ENCODE measurements around the gene COL17A1.

Gene COL17A1

DNA sequence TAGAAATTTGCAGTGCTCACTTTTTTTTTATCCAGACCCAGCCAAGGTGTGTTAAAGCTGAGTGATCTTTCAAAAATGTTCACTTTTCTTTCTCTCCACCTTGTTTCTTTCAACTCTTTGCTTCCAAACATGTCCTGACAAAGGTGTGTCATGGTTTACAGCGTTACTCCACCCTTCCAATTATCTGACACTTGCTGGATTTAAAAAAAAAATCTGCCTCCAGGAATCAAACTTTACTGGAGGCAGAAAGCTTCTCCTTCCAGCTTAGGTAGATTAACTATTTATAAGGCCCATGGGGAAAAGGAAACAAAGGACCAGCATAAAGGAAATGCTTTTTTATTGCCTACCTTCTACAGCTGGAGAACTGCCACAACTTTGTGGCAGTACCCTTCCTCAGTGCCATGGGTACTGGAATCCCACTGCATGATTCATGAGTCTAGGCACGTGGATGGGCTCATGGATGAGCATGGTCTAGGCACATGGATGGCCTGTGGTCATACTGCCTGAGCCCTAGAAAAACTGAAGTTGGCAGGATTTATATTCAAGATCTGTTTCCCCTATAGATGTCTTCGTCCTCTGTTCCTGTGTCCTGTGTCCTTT, at the start of gene COL17A1:
Gene COL17A1 (minus strand): TSS at position 80 of the 600 bp plus-strand sequence. CDS start 5,207 bp downstream, outside the sequence.
- no peak for DNase-seq (ENCODE audit: low read depth)

DNA sequence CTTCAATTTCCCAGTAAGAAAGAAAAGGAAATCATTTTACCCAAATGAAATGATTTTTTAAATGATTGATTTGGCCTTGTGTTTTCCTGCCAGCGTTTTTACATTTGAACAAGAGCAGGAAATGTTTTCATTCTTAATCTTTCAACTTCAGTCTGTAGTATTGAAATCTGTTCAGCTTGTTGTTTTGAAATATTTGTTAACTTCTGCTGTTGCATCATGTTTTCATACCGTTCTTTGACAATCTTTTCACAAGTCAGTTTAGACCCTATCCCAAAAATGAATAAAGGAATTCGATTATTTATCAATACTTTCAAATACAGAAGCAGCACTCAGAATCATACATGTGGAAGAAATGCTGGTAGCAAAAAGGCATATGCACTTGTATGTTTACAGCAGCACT, 44.4 kb upstream of the COL17A1 start:
- no peak for DNase-seq (ENCODE audit: low read depth)

DNA sequence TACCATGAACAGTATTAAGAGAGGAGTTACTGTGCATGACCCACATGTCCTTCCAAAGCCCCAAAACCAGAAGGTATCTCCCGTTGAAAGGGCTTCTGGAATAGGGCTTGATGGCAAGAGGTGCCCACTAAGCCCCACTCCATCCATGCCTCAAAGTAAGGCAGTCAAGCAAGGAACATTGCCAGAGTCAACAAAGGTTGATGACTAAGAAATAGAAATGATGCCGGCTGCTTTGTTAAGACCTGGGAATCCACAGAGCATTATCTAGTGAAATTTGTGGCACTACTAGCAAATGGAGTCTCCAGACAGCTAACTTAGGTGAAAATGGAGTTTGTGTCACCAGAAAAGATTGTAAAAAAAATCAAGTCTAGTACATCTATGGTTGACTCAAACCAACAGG, 42.5 kb upstream of the COL17A1 start:
- no peak for DNase-seq (ENCODE audit: low read depth)

DNA sequence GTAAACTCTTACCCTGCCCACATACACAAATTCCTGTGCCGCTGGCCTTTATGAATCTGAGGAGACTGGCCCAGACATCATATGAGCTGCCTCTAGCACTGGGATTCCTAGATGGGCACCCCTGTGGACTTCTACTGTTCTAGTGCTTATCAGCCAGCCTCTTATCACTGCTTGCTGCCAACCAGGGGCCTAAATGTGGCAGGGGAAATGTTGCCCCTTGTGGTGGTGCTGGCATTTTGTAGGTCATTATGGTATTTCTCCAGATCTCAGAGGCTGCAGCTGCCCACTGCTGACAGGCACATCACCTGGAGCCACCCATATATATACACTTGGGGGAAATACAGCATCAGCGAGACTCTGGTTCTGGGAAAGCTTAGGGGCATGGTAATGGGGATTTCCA, 41.7 kb upstream of the COL17A1 start:
- no peak for DNase-seq (ENCODE audit: low read depth)

DNA sequence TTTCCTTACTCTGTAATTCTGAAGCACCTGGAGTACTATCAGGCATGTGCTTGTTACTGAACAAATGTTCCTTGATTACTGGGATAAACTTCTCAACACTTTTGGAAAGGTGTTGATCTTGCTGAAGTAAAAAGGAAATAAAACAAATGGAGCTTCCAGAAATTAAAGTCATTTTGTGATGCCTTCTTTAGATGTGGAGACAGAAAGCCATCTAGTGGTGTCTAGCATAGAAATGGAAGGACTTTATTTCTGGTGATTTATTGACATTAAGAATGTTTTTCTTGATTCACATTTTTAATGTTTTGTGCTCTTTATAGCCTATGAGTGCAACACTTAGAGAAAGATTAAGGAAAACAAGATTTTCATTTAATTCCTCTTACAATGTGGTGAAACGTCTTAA, 37.7 kb upstream of the COL17A1 start:
- DNase-seq (ENCODE audit: low read depth): no peak

DNA sequence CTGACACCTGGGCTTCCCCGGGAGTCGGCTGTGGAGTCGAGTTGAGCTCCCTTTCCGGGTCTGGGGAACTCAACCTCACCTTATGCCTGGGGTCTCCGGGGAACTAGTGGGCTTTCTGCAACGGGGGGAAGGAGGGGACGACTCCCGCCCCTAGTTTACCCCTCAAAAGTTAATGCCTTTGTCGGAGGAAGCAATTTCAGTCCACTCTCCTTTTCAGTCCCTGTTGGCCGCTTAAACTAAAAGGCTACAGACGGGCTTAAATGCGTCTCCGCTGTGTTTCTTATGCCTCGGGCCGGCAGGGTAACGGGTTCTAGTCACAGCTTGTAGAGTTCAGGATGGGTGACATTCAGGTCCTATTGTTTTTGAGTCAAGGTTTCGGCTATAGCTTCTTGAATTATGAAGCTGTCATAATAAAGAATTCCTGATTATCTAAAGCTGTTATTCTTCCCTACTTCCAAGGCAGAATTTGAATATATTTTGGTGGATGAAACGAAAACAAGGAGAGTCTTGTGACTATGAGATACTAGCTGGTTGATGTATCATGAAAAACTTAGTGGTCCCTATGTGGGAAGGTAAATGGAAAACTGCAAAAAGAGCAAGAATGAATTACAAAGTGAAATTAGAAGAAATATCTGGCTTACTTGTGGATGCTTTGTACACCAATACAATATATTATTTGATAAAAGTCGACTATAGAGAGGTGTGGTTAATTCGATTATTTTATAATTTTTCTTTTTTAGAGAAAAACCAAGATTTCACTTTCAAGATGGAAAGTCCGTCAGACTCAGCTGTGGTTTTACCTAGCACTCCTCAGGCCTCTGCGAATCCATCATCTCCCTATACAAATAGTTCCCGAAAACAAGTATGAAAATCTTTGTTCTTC, 36.8 kb upstream of the COL17A1 start:
- no peak for DNase-seq (ENCODE audit: low read depth)

DNA sequence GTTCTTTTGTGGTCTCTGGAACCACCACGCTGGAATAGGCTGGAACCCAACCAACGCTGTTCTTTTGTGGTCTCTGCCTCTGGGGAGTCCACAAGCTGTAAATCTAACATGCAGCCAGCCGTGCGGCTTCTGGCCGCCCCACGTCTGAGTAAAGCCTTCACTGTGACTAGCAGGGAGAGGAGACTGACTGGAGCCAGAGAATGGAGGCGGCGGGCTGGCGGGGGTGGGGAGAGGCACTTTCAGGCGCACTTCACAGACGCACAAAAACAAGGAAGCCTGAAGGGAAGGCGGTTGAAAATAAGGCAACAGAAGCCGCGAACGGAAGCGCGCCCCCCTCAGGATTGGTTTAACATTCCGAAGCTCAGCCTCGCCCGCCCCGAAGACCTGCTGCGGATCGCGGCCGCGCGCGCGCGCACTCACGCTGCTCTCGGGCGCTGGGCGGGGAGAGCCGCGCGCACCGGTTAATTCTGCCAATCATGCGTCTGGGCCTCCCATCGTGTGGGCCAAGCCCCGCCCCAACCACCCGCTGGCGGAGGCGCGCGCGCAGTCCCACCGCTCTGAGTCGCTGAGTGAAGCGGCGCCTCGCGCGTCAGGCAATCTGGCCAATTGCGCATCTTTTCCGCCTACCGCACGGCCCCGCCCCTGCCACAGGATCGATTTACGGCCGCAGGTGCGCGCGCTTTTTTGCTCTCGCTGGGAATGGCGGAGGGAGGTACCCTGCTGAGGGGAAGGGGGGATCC, 36.0 kb upstream of the COL17A1 start, which contains the start of gene SFR1:
Gene SFR1 (plus strand): TSS at position 687 of the 740 bp plus-strand sequence. CDS start 13 bp downstream, at position 700.
- DNase-seq (ENCODE audit: low read depth): peak; percentile 80

DNA sequence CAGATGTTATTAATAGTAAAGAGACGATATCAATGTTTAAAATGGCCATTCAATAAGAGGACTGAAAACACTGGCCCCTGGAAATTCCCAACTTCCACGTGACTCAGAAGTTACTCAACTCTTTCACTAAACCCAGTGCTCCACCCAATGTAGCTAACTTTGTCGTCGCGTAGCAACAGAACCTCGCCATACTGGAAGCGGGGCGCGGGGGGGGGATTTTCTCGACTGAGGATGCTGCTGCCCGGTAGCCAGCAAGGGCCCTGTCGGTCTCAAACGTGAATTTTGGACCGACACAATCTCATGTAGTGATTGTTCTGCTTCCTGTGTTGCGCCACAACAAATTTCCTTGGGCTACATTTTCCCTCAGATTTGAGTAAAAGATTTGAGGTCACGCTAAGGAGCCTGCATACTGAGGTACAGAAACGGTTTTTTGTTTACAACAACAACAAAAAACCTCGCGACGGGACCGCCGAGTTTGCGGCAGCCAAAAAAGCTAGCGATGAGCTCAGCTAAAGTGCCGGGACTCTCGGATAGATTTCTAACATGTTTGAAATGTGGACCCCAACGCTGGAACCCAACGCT, 35.3 kb upstream of the COL17A1 start:
- DNase-seq (ENCODE audit: low read depth): no peak

DNA sequence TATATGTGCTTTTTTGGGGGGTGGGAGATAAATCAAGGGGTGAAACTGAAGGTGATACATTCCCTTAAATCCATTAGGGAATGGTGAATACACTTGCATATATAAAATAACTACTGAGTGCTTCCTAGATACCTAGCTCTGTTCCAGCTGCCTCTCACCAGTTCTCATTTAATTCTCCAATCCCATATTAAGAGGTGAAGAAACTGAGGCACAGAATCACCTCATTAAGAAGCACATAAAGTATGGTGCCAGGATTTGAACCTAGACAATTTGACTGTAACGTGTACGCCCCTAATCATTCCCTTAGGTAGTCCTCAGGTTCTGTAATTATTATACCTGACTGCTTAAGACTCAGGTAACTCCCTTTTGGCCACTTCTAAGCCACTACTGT, 34.8 kb upstream of the COL17A1 start:
- no peak for DNase-seq (ENCODE audit: low read depth)

DNA sequence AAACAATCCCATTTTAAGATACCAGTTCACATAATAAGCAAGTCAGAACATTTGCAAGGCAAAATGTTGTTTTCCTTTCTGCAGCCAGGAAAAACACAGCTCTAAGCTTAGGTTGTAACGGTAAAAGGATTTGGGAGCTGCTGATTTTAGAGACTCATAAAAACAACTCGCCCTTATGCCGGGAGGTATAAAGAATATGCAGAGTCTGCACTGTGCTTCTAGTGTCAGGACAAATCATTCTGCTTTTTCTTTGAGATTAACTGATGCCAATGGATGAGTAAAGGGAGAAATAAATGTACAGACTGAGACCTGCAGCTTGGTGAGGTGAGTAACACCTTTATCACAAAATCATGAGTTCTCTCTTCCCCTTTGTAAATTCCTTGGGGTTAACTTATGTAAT, 34.3 kb upstream of the COL17A1 start:
- no peak for DNase-seq (ENCODE audit: low read depth)

DNA sequence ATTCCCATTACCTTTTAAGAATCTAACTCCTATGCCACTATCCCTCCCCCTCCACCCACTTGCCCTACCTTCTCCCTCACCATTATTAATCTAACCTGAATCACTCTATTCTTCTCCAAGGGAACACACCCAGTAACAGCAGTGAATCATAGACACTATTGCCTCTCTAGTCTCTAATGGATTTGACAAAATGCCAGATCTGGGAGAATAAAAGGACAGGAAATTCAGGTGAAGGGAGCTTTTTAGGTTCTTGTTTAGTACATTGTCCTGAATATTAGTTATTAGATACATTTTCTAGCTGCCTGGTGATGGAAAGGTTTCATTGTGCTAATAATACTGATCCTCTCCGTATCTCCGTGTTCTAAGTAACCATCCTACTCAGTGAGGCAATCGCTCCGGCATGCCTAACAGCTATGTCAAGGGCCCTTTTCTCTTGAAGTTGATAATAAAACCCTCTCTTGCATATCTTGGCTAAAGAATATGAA, 32.2 kb upstream of the COL17A1 start:
- no peak for DNase-seq (ENCODE audit: low read depth)

DNA sequence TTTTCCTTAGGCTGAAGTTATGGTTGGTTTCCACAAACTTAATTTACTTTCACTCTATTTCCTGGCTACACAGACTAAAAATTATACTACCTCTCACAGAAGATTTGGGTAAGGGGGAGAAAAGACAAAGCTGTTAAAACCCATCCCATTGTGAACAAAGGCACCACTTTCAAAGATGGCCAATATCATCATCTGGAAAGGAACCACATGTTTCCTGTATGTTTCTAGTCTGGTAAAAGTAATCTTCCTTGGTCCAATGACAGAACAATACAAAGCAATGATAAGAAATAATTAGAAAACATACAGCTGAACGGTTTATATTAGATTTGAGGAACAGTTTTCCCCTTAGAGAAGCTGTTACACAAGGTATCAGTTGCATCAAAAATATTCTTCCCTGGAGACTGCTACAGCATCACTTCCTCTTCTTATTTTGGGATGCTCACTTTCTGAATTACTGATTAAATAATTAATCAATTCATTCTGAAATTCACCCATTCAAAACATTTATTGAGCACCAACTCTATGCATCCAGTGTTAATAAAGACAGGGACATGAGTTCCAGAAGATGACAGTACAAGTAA, 27.8 kb upstream of the COL17A1 start:
- no peak for DNase-seq (ENCODE audit: low read depth)

DNA sequence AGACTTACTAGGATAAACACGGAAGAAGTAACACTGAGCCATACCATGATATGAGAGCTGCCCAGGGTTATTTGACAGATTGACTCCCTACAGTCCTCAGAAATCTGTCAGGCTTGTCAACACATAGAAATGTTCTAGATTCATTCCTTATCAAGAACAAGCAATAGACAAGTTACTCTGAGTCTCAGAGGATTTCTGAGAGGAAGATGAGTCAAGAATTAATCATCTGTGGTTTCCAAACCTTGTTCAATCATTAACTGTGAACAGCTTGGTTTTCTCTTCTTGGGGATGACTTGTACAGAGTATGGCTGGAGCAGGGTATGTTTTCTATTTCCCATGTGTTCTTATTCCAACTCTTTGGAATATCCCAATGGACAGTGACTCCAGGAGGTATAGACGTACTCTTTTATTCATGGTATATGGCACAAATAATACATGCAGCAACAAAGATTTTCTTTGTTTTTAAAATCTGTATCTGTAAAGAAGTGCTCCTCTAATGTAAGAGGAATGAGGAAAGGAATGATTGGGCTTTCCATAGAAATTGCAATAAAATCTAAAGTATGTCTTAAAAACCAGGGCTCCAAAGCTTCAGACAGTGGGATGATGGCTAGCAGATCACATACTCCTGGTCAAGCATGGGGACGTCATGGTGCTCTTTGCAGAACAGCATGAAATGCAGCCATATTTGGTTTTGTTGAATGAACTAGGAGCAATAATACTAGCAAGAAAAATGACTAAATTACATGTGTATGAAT, 24.4 kb upstream of the COL17A1 start:
- DNase-seq (ENCODE audit: low read depth): no peak

DNA sequence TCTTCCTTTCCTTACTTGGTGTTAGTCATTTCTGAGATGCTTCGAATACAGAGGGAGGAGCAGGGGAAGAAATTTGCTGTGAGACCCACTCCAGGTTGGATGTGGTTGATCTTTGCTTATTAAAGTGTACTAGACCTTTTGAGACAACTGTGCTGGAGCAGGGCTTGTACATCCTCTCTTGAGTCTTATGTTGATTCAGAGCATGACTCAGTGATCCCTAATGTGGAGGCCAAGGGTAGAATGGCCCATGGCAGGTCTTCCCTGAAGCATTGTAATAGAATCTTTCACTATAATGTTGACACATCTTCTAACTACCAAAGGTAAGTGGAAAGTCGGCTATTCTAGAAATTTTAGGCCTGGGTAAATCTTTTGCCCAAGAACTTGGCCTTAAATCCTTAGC, 19.2 kb upstream of the COL17A1 start:
- no peak for DNase-seq (ENCODE audit: low read depth)

DNA sequence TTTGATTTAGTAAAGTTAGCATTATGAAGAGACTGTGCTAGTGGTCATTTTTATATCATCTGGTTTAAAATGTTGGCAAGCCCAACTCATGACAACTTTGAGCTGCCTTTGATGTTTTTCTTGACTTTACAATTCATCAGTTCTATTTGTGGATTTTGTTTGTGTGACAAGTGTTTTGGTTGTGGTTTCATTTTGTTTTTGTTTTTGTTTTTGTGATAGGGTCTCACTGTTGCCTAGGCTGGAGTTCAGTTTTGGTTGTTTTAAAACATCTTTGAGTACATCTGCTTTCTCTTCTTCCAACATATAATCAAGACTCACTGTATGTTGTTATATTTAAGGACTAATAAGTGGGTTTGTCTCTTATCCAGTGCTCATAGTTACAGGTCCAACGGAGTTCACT, 18.7 kb upstream of the COL17A1 start:
- DNase-seq (ENCODE audit: low read depth): no peak

DNA sequence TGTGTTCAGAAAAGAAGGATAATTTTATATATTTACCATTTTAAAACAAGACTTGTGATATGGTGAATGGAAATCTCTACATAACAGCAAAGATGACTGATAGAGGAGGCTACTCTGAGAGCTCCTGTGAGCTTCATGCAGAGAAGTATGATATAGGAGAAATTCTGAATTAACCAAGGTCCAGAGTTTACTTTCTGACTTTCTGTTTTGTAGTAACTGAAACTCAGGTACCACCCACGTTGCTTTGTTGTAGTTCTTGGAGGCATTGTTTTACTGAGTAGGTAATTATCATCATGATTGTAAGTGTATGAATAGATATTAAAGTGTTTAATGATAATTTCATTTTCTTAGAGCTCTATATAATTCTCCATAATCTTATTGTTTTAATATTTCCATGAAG, 18.3 kb upstream of the COL17A1 start:
- no peak for DNase-seq (ENCODE audit: low read depth)

DNA sequence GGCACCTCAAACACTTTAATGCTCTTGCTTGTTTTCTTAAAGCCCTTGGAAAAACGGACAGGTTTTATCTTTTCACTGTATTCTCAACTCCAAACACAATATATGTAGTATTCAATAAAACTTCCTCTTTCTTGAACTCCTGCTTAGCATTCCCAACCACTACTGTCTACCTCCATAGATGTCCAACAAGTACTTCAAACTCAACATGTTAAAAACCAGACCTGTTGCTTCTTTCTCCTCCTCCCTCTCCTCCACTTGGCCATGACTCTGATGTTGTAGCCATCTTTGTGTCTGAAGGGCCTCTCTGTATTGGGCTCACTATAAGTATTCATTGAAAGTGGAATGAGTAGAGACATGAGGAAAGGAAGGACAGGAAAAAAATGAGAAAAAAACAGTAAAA, 16.2 kb upstream of the COL17A1 start:
- DNase-seq (ENCODE audit: low read depth): no peak

DNA sequence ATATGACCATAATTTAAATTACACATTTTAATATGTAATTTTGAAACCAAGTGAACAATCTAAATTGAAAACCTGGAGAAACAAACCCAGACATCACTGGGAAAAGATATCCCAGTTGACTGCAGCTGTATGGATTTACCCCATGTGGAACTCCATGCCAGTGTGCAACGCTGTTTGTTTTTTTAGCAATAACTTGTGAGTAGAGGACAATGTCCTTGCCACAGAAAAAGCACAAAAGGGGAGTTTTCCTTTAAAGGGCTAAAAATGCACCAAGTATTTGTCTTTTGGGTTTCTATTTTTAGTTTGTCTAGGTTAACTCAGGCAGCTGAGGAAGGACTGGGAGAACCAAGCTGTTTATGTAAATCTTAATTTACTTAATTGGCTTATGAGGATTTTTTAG, 15.1 kb upstream of the COL17A1 start:
- DNase-seq (ENCODE audit: low read depth): no peak

DNA sequence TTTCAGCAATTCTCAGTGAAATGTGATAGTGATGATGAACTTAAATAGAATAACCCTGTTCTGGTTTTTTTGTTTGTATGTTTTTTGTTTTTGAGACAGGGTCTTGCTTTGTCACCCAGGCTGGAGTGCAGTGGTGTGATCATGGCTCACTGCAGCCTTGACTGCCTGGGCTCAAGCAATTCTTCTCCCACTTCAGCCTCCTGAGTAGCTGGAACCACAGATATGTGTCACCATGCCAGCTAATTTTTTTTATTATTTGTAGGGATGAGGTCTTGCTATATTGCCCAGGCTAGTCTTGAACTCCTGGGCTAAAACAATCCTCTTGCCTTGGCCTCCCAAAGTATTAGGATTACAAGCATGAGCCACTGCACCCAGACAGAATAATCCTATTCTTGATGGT, 14.3 kb upstream of the COL17A1 start:
- DNase-seq (ENCODE audit: low read depth): no peak

DNA sequence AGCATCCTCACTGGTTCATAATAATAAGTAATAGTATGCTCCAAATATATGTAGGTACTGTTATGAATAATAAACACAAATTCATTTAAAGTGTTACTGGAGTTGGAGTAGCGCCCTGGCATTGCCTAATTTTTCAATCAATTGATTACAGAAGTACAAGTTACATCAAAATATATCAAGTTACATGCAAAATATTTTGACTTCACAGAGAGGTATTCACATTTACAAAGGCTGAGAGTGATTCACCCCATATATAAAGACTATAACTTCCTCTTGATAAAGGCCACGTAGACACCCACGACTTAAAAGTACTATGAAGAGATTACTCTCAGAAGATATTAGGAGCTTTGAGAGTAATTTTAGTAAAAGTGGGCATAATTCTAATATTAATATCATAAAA, 13.6 kb upstream of the COL17A1 start:
- no peak for DNase-seq (ENCODE audit: low read depth)

DNA sequence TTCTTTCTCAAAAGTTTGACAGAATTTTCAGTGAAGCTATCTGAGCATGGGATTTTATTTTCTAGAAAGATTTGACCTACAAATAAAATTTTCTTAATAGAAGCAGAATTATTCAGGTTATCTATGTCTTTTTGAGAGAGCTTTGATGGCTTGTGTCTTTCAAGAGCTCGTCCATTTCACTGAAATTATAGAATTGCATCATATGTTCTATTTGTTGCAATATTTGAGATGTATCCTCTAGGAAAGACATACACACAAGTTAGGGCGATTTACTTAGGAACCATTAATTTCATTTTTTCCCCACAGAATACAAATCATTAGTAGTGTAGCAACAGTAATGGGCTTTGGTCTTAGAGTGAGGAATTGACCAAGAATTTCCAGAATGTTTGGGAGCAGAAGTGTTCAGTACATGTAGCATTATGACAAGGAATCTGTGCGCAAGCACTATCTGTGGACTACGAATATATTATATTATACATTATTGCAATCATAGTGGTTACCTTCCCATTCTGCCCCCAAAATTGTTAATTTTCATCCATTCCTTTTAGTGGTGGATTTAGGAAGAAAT, 12.8 kb upstream of the COL17A1 start:
- DNase-seq (ENCODE audit: low read depth): no peak
